Heart right ventricle (tissue), 16 donors: ENCODE data around the gene NUP58. TPM values are rescaled to one million over a fixed set of nuclear protein-coding genes. Genes with fewer than 3 reads are reported as not detected.

ENCODE experiments used
- ATAC-seq, 8 donors: fragments of 200-7000 bp; cut with Tn5 transposase; one replicate each; pipeline ENCODE4 v1.9.1; 2020; ENCODE audit warnings: mild to moderate bottlenecking in 8 of 8, moderate library complexity in 8 of 8, moderate number of reproducible peaks in 1 of 8
- DNase-seq, 2 donors: peaks; one replicate each; pipeline ENCODE4 v3.0.0-alpha.2; 2020
- H3K27ac ChIP-seq, 10 donors: fragments of 200-600 bp; sonication (generic) in 2 of 10; one replicate each; pipeline versions ENCODE4 v1.5.0 to v1.8.0; 2020 to 2022; ENCODE audit warnings: mild to moderate bottlenecking in 3 of 10
- H3K27me3 ChIP-seq, 7 donors: fragments of 200-600 bp; one replicate each; pipeline ENCODE4 v1.8.0; 2021 to 2022; ENCODE audit warnings: mild to moderate bottlenecking in 2 of 7
- H3K36me3 ChIP-seq, 9 donors: fragments of 200-600 bp; sonication (generic) in 1 of 9; one replicate each; pipeline versions ENCODE4 v1.5.0 to v1.8.0; 2020 to 2022; ENCODE audit warnings: mild to moderate bottlenecking in 2 of 9
- H3K4me1 ChIP-seq, 9 donors: fragments of 200-600 bp; sonication (generic) in 1 of 9; one replicate each; pipeline versions ENCODE4 v1.5.0 to v1.8.0; 2020 to 2022; ENCODE audit warnings: mild to moderate bottlenecking in 4 of 9
- H3K4me3 ChIP-seq, 10 donors: fragments of 200-600 bp; sonication (generic) in 2 of 10; one replicate each; pipeline versions ENCODE4 v1.5.0 to v1.8.0; 2020 to 2022; ENCODE audit warnings: mild to moderate bottlenecking in 7 of 10, moderate library complexity in 2 of 10
- H3K9me3 ChIP-seq, 11 donors: fragments of 200-600 bp in 10 of 11; sonication (generic) in 2 of 11; one replicate each; pipeline versions ENCODE4 v1.5.0 to v1.8.0; 2013 to 2022; ENCODE audit warnings: mild to moderate bottlenecking in 2 of 11, control low read depth in 1 of 11, moderate library complexity in 1 of 11
- WGBS, 2 donors: extraction: QIAGEN DNeasy Blood & Tissue Kit; methylation state at CpG; one replicate each; pipeline ENCODE4 v1.1.7; 2013; ENCODE audit warnings: inconsistent platforms in 1 of 2; 5-methylcytosine and 5-hydroxymethylcytosine counted together
- intact Hi-C, 10 donors: fragments of 100-400 bp; cut with DNase I; formaldehyde crosslinking; loops; one replicate each; pipeline versions ENCODE4 v1.11.1 to v1.14.2; 2022
- polyA plus RNA-seq, 2 donors: library from polyadenylated mRNA; stranded (reverse); fragments of 200-250 nt; gene quantifications; one replicate each; pipeline ENCODE4 v1.2.3, GENCODE V29; 2013
- total RNA-seq, 10 donors: library from RNA; stranded (reverse); fragmentation: NEBNext Ultra II Directional in 3 of 10; extraction: Animal tissue kit (Norgen Biotek cat#: 25700) in 3 of 10; gene quantifications; one replicate each; pipeline versions ENCODE4 v1.2.1 to v1.2.4, GENCODE V29; 2021 to 2023
- TF ChIP-seq, protein P1 (sequence below), 9 donors: fragments of 200-600 bp; sonication (generic) in 2 of 9; IDR thresholded peaks; one replicate each; pipeline versions ENCODE4 v1.5.0 to v1.8.0; 2021 to 2022; ENCODE audit warnings: antibody characterized with exemption in 9 of 9, mild to moderate bottlenecking in 5 of 9, moderate library complexity in 1 of 9
- donor health status: Arrhythmogenic right ventricular cardiomyopathy.
- donor health status: ischemic (EF 13 %, LVEDD 7.1; RV severe dilation, severe dysfunction).
- donor health status: healthy with polysubstance abuse.
- donor health status: DM: no; HTN: yes; CAD: no.
- donor health status: DM: no; HTN: no; CAD: no.
- donor health status: ischemic (EF 25% LVEDD 6.9; RV normal size, moderate dysfunction).
- donor health status: ischemic (EF 25% LVEDD 5.7; RV mildly dilated, moderate dysfunction).
- donor health status: healthy.
- donor health status: DM: yes; HTN: yes; CAD: no.
- donor health status: Ischemic cardiomyopathy.
- donor health status: ischemic (EF 35%, LVEDD 5.7; RV mildly dilated, moderate dysfunction).
- donor health status: nonischemic (EF 11% LVEDD 7.7; RV severe dilation, severe dysfunction).
- donor health status: DM: yes; HTN: yes; CAD: no.
- donor health status: PGD.
- donor health status: ischemic (EF 29% LVEDD 5.4; RV normal size, mild dysfunction).
- donor health status: nonischemic (EF 23%, LVEDD 6.1; RV moderate dilation, normal function).

NUP58 gene
- total and polyA plus RNA-seq, 12 donors, result 8.9 to 29.5 (median 26.2) TPM

- H3K9me3 ChIP-seq, result no peaks in the 10 kb centered on the region
- no peak overlapping the region for H3K27ac ChIP-seq
- H3K27me3 ChIP-seq, result peaks cover 14 to 82% (median 76%) of the 10 kb centered on the region in 7 donors
- DNase-seq (no peak), ATAC-seq (no peak)
- TF ChIP-seq, protein P1, sequence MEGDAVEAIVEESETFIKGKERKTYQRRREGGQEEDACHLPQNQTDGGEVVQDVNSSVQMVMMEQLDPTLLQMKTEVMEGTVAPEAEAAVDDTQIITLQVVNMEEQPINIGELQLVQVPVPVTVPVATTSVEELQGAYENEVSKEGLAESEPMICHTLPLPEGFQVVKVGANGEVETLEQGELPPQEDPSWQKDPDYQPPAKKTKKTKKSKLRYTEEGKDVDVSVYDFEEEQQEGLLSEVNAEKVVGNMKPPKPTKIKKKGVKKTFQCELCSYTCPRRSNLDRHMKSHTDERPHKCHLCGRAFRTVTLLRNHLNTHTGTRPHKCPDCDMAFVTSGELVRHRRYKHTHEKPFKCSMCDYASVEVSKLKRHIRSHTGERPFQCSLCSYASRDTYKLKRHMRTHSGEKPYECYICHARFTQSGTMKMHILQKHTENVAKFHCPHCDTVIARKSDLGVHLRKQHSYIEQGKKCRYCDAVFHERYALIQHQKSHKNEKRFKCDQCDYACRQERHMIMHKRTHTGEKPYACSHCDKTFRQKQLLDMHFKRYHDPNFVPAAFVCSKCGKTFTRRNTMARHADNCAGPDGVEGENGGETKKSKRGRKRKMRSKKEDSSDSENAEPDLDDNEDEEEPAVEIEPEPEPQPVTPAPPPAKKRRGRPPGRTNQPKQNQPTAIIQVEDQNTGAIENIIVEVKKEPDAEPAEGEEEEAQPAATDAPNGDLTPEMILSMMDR (IDR thresholded peaks at IDR 0.05), result no peak
- H3K4me1 ChIP-seq, result peaks cover 0 to 5% (median 0%) of the 10 kb centered on the region in 9 donors
- peak overlapping the region in 2 of 10 donors; percentile 5 to 22 for H3K4me3 ChIP-seq
- no peaks in the 10 kb centered on the region for H3K36me3 ChIP-seq
- intact Hi-C loops, result loop anchor here in 5 of 10 donors (10.0 kb wide), 2 partner anchors 137 to 147 kb away; no protein-coding TSS in a partner anchor
- WGBS, 2 donors, result 41 to 43% methylated on average over 20 of the region's 20 CpGs
Measured at GRCh38 chr13:25371158-25371874, 69.9 kb downstream of the NUP58 start.

GRCh38 chr13:25371875-25372283, 70.5 kb downstream of the NUP58 start, which contains the start of gene ATP8A2:
ATP8A2 (plus strand) TSS chr13:25371974; CDS start chr13:25372213, 239 bp downstream.
- H3K4me1 ChIP-seq, result peaks cover 0 to 5% (median 0%) of the 10 kb centered on the region in 9 donors
- 0 to 1% methylated on average over 29 to 58 of the region's 58 CpGs for whole genome bisulfite sequencing, 2 donors
- H3K36me3 ChIP-seq, result no peaks in the 10 kb centered on the region
- peaks cover 14 to 85% (median 76%) of the 10 kb centered on the region in 7 donors for H3K27me3 ChIP-seq
- ATAC-seq, result peak in 1 of 8 donors; percentile 36
- intact Hi-C loops, result loop anchor here in 5 of 10 donors (10.0 kb wide), 2 partner anchors 137 to 147 kb away; no protein-coding TSS in a partner anchor
- no peak for DNase-seq
- peak within 1 kb of the TSS in 9 of 10 donors; percentile 5 to 41 (median 24) for H3K4me3 ChIP-seq
- H3K27ac ChIP-seq, result no peak within 1 kb of the TSS
- no peaks in the 10 kb centered on the region for H3K9me3 ChIP-seq
- TF ChIP-seq, protein P1 (IDR thresholded peaks at IDR 0.05), result no peak

DNA sequence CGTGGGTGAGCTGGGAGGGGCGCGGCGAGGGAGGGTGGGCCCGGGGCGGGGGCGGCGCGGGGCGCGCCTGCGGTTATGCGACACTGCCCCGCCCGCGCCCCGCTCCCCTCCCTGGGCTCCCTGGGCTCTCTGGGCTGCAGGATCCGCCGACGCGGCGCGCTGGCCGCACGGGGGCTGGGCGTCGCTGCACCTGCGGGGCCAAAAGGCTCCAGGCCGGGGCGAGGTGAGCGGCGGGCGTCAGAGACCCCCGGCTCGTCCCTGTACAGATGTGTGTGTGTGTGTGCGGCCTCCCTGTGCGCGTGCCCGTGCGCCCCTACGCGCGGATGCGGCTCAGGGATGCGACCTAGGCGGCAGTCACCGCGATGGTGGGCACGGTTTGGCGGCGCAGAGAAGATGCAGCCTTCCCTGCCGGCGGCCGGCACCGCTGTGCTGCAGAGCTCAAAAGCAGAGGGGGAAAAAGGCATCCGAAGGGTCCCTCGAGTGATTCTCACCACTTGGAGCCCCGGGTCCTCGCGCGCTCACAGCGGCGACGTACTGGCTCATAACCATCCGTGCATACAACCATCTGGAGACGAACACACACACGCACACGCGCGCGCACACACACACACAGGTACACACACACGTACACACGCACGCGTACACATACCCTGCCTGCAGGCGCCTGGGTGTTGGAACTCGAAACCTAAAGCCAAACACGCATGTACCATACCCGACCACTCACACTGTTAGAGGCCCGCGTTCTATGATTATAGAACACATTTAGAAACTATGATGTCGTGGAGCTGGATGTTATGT, 71.1 kb downstream of the NUP58 start:
- intact Hi-C loops, result loop anchor here in 5 of 10 donors (10.0 kb wide), 2 partner anchors 138 to 148 kb away; no protein-coding TSS in a partner anchor
- DNase-seq, result no peak
- no peaks in the 10 kb centered on the region for H3K9me3 ChIP-seq
- TF ChIP-seq, protein P1 (IDR thresholded peaks at IDR 0.05), result no peak
- peak overlapping the region in 9 of 10 donors; percentile 5 to 41 (median 24) for H3K4me3 ChIP-seq
- peak in 1 of 8 donors; percentile 24 for ATAC-seq
- H3K36me3 ChIP-seq, result no peaks in the 10 kb centered on the region
- 12 to 14% methylated on average over 68 to 82 of the region's 82 CpGs for WGBS, 2 donors
- no peak overlapping the region for H3K27ac ChIP-seq
- H3K4me1 ChIP-seq, result peaks cover 0 to 5% (median 0%) of the 10 kb centered on the region in 9 donors
- H3K27me3 ChIP-seq, result peaks cover 14 to 85% (median 76%) of the 10 kb centered on the region in 7 donors
